HCT116 (cell line): ENCODE measurements around the gene PHACTR1. TPM values are rescaled to one million over a fixed set of nuclear protein-coding genes. Genes with fewer than 3 reads are reported as not detected.

Experiments used
- ATAC-seq: fragments of 200-7000 bp; cut with Tn5 transposase; 2 replicates; pipeline ENCODE4 v1.9.1; 2020; ENCODE audit warnings: mild to moderate bottlenecking, moderate library complexity
- BruUV-seq: library from RNA; stranded (reverse); fragments of 400-500 nt; replicated peaks from 2 replicates; lab custom pipeline; 2021; lab: Mats Ljungman, UMichigan
- CTCF ChIA-PET: fragments of 300-600 bp; sonication (Branson Sonifier 250); formaldehyde crosslinking; loops from one replicate; lab custom pipeline; 2021; ENCODE audit warnings: antibody characterized with exemption; lab: Charles Lee
- POLR2A ChIA-PET: fragments of 300-600, 350-600 bp; sonication (Branson Sonifier 250); formaldehyde crosslinking; loops from one replicate; lab custom pipeline; 2021; ENCODE audit warnings: antibody characterized with exemption; lab: Charles Lee
- RAD21 ChIA-PET, 2 experiments: fragments of 300-600 bp; sonication (Branson Sonifier 250); formaldehyde crosslinking; loops; one replicate each; lab custom pipeline; 2023; ENCODE audit warnings: low total read pairs in 2 of 2; ENCODE audit not compliant: uncharacterized antibody in 2 of 2, unreplicated experiment in 2 of 2, low non-redundant PET in 1 of 2; lab: Charles Lee
- DNase-seq: peaks from one replicate; pipeline ENCODE4 v3.0.0-alpha.2; 2010; ENCODE audit warnings: low read depth, low spot score
- H2AFZ ChIP-seq: fragments of 200-600 bp; shearing (Covaris generic), sonication (generic); 2 replicates; pipeline ENCODE4 v1.6.1; 2017; ENCODE audit warnings: low read depth, mixed run types, mixed read lengths, antibody characterized with exemption, low read length; ENCODE audit not compliant: poor library complexity, severe bottlenecking
- H3K27ac ChIP-seq: 2 replicates; pipeline ENCODE4 v1.5.1; 2012; ENCODE audit warnings: low read depth, low read length
- H3K27me3 ChIP-seq: fragments of 200-600 bp; sonication (generic); 2 replicates; pipeline ENCODE4 v1.6.1; 2016; ENCODE audit warnings: mixed run types, low read length, mixed read lengths; ENCODE audit not compliant: insufficient read depth
- H3K36me3 ChIP-seq, 2 experiments: fragments of 200-500 bp in 1 of 2; fragments of 200-600 bp in 1 of 2; sonication (Bioruptor generic) in 1 of 2; sonication (generic) in 1 of 2; 2 replicates each; pipeline versions ENCODE4 v1.5.1 to v1.6.1; 2014 to 2016; ENCODE audit warnings: low read length in 2 of 2, inconsistent platforms in 1 of 2, mixed read lengths in 1 of 2, mixed run types in 1 of 2; ENCODE audit not compliant: insufficient read depth in 2 of 2, control insufficient read depth in 1 of 2
- H3K4me1 ChIP-seq, 2 experiments: fragments of 200-600 bp in 1 of 2; sonication (generic) in 1 of 2; 2 replicates each; pipeline versions ENCODE4 v1.5.1 to v1.6.1; 2012 to 2017; ENCODE audit warnings: low read length in 2 of 2, inconsistent platforms in 1 of 2, mild to moderate bottlenecking in 1 of 2, mixed read lengths in 1 of 2, mixed run types in 1 of 2, moderate library complexity in 1 of 2; ENCODE audit not compliant: insufficient read depth in 2 of 2, control insufficient read depth in 1 of 2
- H3K4me2 ChIP-seq: fragments of 200-600 bp; sonication (generic); 2 replicates; pipeline ENCODE4 v1.6.1; 2017; ENCODE audit warnings: mixed run types, low read length, mixed read lengths
- H3K4me3 ChIP-seq, 2 experiments: fragments of 200-600 bp in 1 of 2; sonication (generic) in 1 of 2; replicated peaks in 1 of 2; 2 replicates each; pipeline ENCODE4 v1.5.1; 2011 to 2016; ENCODE audit warnings: low read length in 2 of 2, control low read depth in 1 of 2, low read depth in 1 of 2, mild to moderate bottlenecking in 1 of 2, mixed read lengths in 1 of 2, mixed run types in 1 of 2
- H3K79me2 ChIP-seq: fragments of 200-600 bp; sonication (generic); 2 replicates; pipeline ENCODE4 v1.6.1; 2017; ENCODE audit warnings: mild to moderate bottlenecking, mixed run types, low read length, moderate library complexity, mixed read lengths; ENCODE audit not compliant: insufficient read depth
- H3K9ac ChIP-seq: fragments of 200-600 bp; sonication (generic); 2 replicates; pipeline ENCODE4 v1.6.1; 2016; ENCODE audit warnings: low read length, mixed read lengths
- H3K9me2 ChIP-seq: fragments of 200-600 bp; sonication (generic), shearing (Covaris generic); 2 replicates; pipeline ENCODE4 v1.6.1; 2017; ENCODE audit warnings: mixed run types, mild to moderate bottlenecking, moderate library complexity; ENCODE audit not compliant: insufficient read depth
- H3K9me3 ChIP-seq, 2 experiments: fragments of 200-500 bp in 1 of 2; fragments of 200-600 bp in 1 of 2; sonication (Bioruptor generic) in 1 of 2; sonication (generic) in 1 of 2; 2 replicates each; pipeline ENCODE4 v1.6.1; 2014 to 2017; ENCODE audit warnings: low read length in 2 of 2, mixed read lengths in 2 of 2, inconsistent platforms in 1 of 2, low read depth in 1 of 2, mild to moderate bottlenecking in 1 of 2, mixed run types in 1 of 2, moderate library complexity in 1 of 2; ENCODE audit not compliant: control insufficient read depth in 1 of 2, insufficient read depth in 1 of 2
- H4K20me1 ChIP-seq: fragments of 200-600 bp; sonication (generic), shearing (Covaris generic); 2 replicates; pipeline ENCODE4 v1.6.1; 2017; ENCODE audit warnings: mixed run types, mild to moderate bottlenecking, moderate library complexity; ENCODE audit not compliant: insufficient read depth
- ELF1 ChIP-seq: IDR thresholded peaks from 2 replicates; pipeline ENCODE4 v1.6.1; 2012; ENCODE audit warnings: low read depth, borderline replicate concordance
- EZH2 ChIP-seq: fragments of 200-600 bp; sonication (generic); IDR thresholded peaks from 2 replicates; pipeline ENCODE4 v1.6.1; 2017; ENCODE audit warnings: antibody characterized with exemption, mixed run types
- FOSL1 ChIP-seq: IDR thresholded peaks from 2 replicates; pipeline ENCODE4 v1.6.1; 2012; ENCODE audit warnings: low read depth
- ZFX ChIP-seq: fragments of 450-650 bp; IDR thresholded peaks from 2 replicates; pipeline ENCODE4 v1.6.1; 2017
- ZNF274 ChIP-seq: fragments of 200-500 bp; sonication (Bioruptor generic); IDR thresholded peaks from 2 replicates; pipeline ENCODE4 v1.6.1; 2014; ENCODE audit warnings: mild to moderate bottlenecking, low read depth, low read length, inconsistent platforms
- intact Hi-C: fragments of 100-400 bp; cut with micrococcal nuclease; formaldehyde crosslinking; loops from 2 replicates; pipeline ENCODE4 v1.10.0; 2022
- total RNA-seq: library from RNA; stranded (reverse); gene quantifications from one replicate; pipeline ENCODE4 v1.2.1, GENCODE V29; 2021; ENCODE audit not compliant: unreplicated experiment
- TF ChIP-seq, protein P1 (sequence below), 3 experiments: fragments of 200-600 bp in 1 of 3; sonication (generic) in 1 of 3; IDR thresholded peaks in 2 of 3; conservative IDR thresholded peaks in 1 of 3; 2 replicates each; pipeline ENCODE4 v1.5.1; 2012 to 2017; ENCODE audit warnings: low read depth in 2 of 3, low read length in 2 of 3, antibody characterized with exemption in 1 of 3, borderline replicate concordance in 1 of 3, control low read depth in 1 of 3, mild to moderate bottlenecking in 1 of 3, mixed read lengths in 1 of 3, mixed run types in 1 of 3, moderate library complexity in 1 of 3; ENCODE audit not compliant: insufficient read depth in 1 of 3

The PHACTR1 gene
- total RNA-seq, 1 experiment from 2014 or later: 0.17 TPM

- POLR2A ChIA-PET: no interaction called here
Measured at GRCh38 chr6:12806136-12806535, 89.6 kb downstream of the PHACTR1 start.

GRCh38 chr6:12806796-12807195 lies 90.2 kb downstream of the PHACTR1 start:
- intact Hi-C loops: no loop called here
- ChIA-PET CTCF (no interaction called here), RAD21 (no interaction called here), POLR2A (no interaction called here)
- no peak overlapping the region for H2AFZ ChIP-seq
- no peak overlapping the region for H3K4me3 ChIP-seq
- no peak for DNase-seq
- H3K9me3 ChIP-seq: no peaks in the 10 kb centered on the region
- BruUV-seq: no TSS peak
- H4K20me1 ChIP-seq: no peaks in the 10 kb centered on the region
- no peak for ATAC-seq
- no peak overlapping the region for H3K4me2 ChIP-seq
- H3K36me3 ChIP-seq: no peaks in the 10 kb centered on the region
- no peak for TF ChIP-seq EZH2
- no peak for TF ChIP-seq ZNF274
- no peak for TF ChIP-seq ELF1
- TF ChIP-seq FOSL1: no peak
- no peak for TF ChIP-seq ZFX
- H3K27ac ChIP-seq: no peak overlapping the region
- no peak overlapping the region for H3K9ac ChIP-seq
- H3K9me2 ChIP-seq: no peaks in the 10 kb centered on the region
- H3K4me1 ChIP-seq: no peaks in the 10 kb centered on the region
- peaks cover 30% of the 10 kb centered on the region for H3K27me3 ChIP-seq
- H3K79me2 ChIP-seq: no peaks in the 10 kb centered on the region

More at GRCh38 chr6:12806136-12806535, 89.6 kb downstream of the PHACTR1 start:
- Histone ChIP-seq H3K27ac (no peak overlapping the region), H4K20me1 (no peaks in the 10 kb centered on the region), H3K4me3 (no peak overlapping the region), H3K9me2 (no peaks in the 10 kb centered on the region), H3K9ac (no peak overlapping the region), H2AFZ (no peak overlapping the region), H3K79me2 (no peaks in the 10 kb centered on the region), H3K9me3 (no peaks in the 10 kb centered on the region), H3K27me3 (peaks cover 29% of the 10 kb centered on the region), H3K4me2 (no peak overlapping the region), H3K4me1 (no peaks in the 10 kb centered on the region), H3K36me3 (no peaks in the 10 kb centered on the region)
- BruUV-seq: no TSS peak
- CTCF ChIA-PET: no interaction called here
- DNase-seq: no peak
- ATAC-seq: no peak
- TF ChIP-seq, protein P1, sequence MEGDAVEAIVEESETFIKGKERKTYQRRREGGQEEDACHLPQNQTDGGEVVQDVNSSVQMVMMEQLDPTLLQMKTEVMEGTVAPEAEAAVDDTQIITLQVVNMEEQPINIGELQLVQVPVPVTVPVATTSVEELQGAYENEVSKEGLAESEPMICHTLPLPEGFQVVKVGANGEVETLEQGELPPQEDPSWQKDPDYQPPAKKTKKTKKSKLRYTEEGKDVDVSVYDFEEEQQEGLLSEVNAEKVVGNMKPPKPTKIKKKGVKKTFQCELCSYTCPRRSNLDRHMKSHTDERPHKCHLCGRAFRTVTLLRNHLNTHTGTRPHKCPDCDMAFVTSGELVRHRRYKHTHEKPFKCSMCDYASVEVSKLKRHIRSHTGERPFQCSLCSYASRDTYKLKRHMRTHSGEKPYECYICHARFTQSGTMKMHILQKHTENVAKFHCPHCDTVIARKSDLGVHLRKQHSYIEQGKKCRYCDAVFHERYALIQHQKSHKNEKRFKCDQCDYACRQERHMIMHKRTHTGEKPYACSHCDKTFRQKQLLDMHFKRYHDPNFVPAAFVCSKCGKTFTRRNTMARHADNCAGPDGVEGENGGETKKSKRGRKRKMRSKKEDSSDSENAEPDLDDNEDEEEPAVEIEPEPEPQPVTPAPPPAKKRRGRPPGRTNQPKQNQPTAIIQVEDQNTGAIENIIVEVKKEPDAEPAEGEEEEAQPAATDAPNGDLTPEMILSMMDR (IDR thresholded peaks at IDR 0.05 in 2 of 3, conservative IDR thresholded peaks at IDR 0.05 in 1 of 3; ENCODE audit: borderline replicate concordance in 1 of 3, insufficient read depth in 1 of 3, low read depth in 2 of 3, low read length in 2 of 3): no peak
- RAD21 ChIA-PET: no interaction called here
- intact Hi-C loops: no loop called here
